ENCODE results near the gene FRAT2. TPM values are rescaled to one million over a fixed set of nuclear protein-coding genes. Genes with fewer than 3 reads are reported as not detected.

The FRAT2 gene
- total and polyA plus RNA-seq, 2 of the 13 experiments (the other 11 are each of a cell fraction or from before 2014, with no cell fraction given), result 7.2 to 14.1 TPM

DNA sequence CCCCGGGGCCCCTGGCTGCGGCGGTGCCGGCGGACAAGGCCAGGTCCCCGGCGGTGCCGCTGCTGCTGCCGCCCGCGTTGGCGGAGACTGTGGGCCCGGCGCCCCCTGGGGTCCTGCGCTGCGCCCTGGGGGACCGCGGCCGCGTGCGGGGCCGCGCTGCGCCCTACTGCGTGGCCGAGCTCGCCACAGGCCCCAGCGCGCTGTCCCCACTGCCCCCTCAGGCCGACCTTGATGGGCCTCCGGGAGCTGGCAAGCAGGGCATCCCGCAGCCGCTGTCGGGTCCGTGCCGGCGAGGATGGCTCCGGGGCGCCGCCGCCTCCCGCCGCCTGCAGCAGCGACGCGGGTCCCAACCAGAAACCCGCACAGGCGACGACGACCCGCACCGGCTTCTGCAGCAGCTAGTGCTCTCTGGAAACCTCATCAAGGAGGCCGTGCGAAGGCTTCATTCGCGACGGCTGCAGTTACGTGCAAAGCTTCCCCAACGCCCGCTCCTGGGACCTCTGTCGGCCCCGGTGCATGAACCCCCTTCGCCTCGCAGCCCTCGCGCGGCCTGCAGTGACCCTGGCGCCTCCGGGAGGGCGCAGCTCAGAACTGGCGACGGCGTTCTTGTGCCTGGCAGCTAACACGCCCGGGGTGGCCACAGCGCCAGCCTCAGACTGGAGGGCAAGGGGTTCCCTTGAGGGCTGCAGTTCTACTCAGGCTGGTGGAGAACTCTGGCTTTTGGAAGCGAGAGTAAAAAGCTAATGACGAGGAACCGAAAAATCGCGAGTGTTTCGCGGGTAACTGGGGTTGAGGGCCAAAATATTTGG lies 14.7 kb downstream of the FRAT2 start (continued):
- 0 out of 2 replicates have a peak, but pooled peaks have one; percentile 11 for TF ChIP-seq MAZ (IDR thresholded peaks at IDR 0.05; ENCODE audit: borderline replicate concordance, low read depth, low read length)
- TF ChIP-seq MAZ (CRISPR knock-in tag; IDR thresholded peaks at IDR 0.05; ENCODE audit: low read depth), result no peak
- TF ChIP-seq E2F2 (CRISPR knock-in tag; IDR thresholded peaks at IDR 0.05; ENCODE audit: borderline replicate concordance), result no peak
- no peak for TF ChIP-seq HDAC6 (IDR thresholded peaks at IDR 0.05; ENCODE audit: low read depth, low read length)
- TF ChIP-seq, protein P1, sequence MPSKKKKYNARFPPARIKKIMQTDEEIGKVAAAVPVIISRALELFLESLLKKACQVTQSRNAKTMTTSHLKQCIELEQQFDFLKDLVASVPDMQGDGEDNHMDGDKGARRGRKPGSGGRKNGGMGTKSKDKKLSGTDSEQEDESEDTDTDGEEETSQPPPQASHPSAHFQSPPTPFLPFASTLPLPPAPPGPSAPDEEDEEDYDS (CRISPR knock-in tag; IDR thresholded peaks at IDR 0.05), result no peak
- TF ChIP-seq ZFP82 (CRISPR knock-in tag; IDR thresholded peaks at IDR 0.05; ENCODE audit: borderline replicate concordance), result peak; percentile 69; the same call in 1 of the 2 replicates
- no peak for TF ChIP-seq RBM39 (IDR thresholded peaks at IDR 0.05; ENCODE audit: low read depth, low read length, poor library complexity, severe bottlenecking)
- no peak for TF ChIP-seq ZNF121 (CRISPR knock-in tag; IDR thresholded peaks at IDR 0.05)
- TF ChIP-seq THAP11 (CRISPR knock-in tag; IDR thresholded peaks at IDR 0.05), result peak; percentile 56; the same call in 1 of the 2 replicates
- TF ChIP-seq, protein P2, sequence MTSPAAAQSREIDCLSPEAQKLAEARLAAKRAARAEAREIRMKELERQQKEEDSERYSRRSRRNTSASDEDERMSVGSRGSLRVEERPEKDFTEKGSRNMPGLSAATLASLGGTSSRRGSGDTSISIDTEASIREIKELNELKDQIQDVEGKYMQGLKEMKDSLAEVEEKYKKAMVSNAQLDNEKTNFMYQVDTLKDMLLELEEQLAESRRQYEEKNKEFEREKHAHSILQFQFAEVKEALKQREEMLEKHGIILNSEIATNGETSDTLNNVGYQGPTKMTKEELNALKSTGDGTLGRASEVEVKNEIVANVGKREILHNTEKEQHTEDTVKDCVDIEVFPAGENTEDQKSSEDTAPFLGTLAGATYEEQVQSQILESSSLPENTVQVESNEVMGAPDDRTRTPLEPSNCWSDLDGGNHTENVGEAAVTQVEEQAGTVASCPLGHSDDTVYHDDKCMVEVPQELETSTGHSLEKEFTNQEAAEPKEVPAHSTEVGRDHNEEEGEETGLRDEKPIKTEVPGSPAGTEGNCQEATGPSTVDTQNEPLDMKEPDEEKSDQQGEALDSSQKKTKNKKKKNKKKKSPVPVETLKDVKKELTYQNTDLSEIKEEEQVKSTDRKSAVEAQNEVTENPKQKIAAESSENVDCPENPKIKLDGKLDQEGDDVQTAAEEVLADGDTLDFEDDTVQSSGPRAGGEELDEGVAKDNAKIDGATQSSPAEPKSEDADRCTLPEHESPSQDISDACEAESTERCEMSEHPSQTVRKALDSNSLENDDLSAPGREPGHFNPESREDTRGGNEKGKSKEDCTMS (CRISPR knock-in tag; conservative IDR thresholded peaks at IDR 0.05), result no peak
- TF ChIP-seq BCL6 (CRISPR knock-in tag; IDR thresholded peaks at IDR 0.05), result peak; percentile 18; the same call in 1 of the 2 replicates
- no peak for TF ChIP-seq ZNF296 (CRISPR knock-in tag; conservative IDR thresholded peaks at IDR 0.05)
- peak; percentile 32 for TF ChIP-seq U2AF1 (optimal IDR thresholded peaks at IDR 0.05; ENCODE audit: low read depth, low read length)
- TF ChIP-seq PRMT3 (CRISPR knock-in tag; IDR thresholded peaks at IDR 0.05; ENCODE audit: borderline replicate concordance, low read depth), result no peak
- TF ChIP-seq ZSCAN20 (CRISPR knock-in tag; IDR thresholded peaks at IDR 0.05; ENCODE audit: borderline replicate concordance), result no peak
- TF ChIP-seq HOXA3 (CRISPR knock-in tag; IDR thresholded peaks at IDR 0.05), result peak; percentile 48; the same call in 1 of the 2 replicates
- peak; percentile 40; the same call in 1 of the 2 replicates for TF ChIP-seq AHDC1 (CRISPR knock-in tag; IDR thresholded peaks at IDR 0.05; ENCODE audit: borderline replicate concordance)
- no peak for TF ChIP-seq NFE2L2 (IDR thresholded peaks at IDR 0.05; ENCODE audit: low read length)
- TF ChIP-seq ZNF614 (CRISPR knock-in tag; IDR thresholded peaks at IDR 0.05; ENCODE audit: borderline replicate concordance), result 0 out of 2 replicates have a peak, but pooled peaks have one; percentile 48
